Right lobe of liver (tissue), 4 donors: Measurements from ENCODE around the gene MKI67.

Source experiments
- POLR2A ChIP-seq: fragments of 450-650 bp; IDR thresholded peaks from one replicate; pipeline ENCODE4 v1.6.1; 2017; ENCODE audit warnings: antibody characterized with exemption, mild to moderate bottlenecking
- TF ChIP-seq, protein P1 (sequence below), 4 donors: fragments of 200-600 bp in 3 of 4; fragments of 450-650 bp in 1 of 4; IDR thresholded peaks; one replicate each; pipeline versions ENCODE4 v1.5.1 to v1.8.0; 2016 to 2022; ENCODE audit warnings: antibody characterized with exemption in 4 of 4, mild to moderate bottlenecking in 2 of 4
- donor health status: DM: no; HTN: no; CAD: no.
- donor health status: DM: no; HTN: no; CAD: no.
- donor health status: DM: no; HTN: yes; CAD: no.

DNA sequence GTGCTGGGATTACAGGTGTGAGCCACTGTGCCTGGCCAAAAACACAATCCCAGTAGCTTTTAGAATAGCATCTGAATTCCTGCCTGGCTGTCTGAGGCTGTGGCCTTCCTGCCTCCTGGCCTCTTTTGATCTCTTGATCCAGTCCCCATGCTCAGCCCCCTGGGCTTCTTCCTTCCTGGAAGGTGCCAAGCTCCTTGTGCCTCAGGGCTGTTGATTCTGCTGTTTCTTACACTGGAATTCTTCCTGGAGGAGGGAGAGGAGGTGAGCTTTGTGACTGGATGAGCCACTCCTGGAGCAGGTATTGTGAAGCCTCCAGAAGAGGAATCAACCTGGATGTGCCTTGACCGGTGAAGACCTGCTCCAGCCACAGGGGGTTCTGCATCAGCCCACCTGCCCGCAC is 17.3 kb upstream of the MKI67 start:
- TF ChIP-seq, protein P1, sequence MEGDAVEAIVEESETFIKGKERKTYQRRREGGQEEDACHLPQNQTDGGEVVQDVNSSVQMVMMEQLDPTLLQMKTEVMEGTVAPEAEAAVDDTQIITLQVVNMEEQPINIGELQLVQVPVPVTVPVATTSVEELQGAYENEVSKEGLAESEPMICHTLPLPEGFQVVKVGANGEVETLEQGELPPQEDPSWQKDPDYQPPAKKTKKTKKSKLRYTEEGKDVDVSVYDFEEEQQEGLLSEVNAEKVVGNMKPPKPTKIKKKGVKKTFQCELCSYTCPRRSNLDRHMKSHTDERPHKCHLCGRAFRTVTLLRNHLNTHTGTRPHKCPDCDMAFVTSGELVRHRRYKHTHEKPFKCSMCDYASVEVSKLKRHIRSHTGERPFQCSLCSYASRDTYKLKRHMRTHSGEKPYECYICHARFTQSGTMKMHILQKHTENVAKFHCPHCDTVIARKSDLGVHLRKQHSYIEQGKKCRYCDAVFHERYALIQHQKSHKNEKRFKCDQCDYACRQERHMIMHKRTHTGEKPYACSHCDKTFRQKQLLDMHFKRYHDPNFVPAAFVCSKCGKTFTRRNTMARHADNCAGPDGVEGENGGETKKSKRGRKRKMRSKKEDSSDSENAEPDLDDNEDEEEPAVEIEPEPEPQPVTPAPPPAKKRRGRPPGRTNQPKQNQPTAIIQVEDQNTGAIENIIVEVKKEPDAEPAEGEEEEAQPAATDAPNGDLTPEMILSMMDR (IDR thresholded peaks at IDR 0.05): no peak
- no peak for TF ChIP-seq POLR2A
